Measurements from ENCODE around the gene AGER. TPM values are rescaled to one million over a fixed set of nuclear protein-coding genes. Genes with fewer than 3 reads are reported as not detected.
A peak's percentile ranks its signal among the peaks of the same experiment; 100 is the strongest.

Gene AGER
- polyA plus RNA-seq, 2 of the 4 experiments (the other 2 are of a cell fraction): 1.6 to 2.4 TPM

DNA sequence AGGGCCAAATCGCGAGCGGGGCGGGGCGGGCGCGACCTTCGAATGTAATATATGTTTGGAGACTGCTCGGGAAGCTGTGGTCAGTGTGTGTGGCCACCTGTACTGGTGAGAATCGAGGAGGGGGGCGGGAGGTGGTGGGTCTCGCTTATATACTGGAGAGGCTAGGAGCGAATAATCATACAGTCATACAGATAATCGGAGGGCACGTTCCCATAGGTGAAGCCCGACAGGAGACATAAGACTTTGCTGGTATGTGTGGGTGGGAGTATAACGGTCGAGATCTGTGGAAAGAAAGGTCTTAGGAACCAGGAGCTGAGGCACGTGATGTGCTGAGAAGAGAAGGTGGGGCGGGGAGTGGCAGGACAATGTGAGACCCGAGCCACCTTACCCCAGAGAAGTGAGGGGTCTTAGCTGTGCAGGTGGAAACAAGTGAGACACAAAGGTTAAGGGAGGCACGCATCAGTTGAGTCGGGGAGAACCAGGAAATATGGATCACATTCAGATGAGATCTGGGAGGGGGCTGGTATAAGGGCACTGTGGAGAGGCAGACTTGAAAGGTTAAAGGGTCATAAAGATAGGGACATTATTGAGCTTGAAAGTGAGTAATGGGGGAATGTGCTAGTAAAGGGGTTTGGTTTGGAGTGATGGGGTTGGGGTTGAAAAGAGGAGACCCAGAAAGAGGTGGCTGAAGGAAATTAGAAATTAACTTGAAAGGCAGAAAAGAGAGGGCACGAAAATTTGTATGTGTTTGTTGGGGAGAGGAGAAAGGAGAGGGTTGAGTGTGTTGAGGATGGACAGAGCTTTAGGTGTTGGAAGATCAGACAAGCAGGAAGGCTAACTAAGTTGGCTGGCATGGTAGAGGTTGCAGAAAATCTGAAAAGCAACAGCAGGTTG is 5.3 kb downstream of the AGER start:
- H3K4me2 ChIP-seq: peak overlapping the region; percentile 94
- TF ChIP-seq, protein P1, sequence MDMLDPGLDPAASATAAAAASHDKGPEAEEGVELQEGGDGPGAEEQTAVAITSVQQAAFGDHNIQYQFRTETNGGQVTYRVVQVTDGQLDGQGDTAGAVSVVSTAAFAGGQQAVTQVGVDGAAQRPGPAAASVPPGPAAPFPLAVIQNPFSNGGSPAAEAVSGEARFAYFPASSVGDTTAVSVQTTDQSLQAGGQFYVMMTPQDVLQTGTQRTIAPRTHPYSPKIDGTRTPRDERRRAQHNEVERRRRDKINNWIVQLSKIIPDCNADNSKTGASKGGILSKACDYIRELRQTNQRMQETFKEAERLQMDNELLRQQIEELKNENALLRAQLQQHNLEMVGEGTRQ (IDR thresholded peaks at IDR 0.05): peak; percentile 34; the same call in 1 of the 2 replicates
- no peak for TF ChIP-seq RAD21 (conservative IDR thresholded peaks at IDR 0.05 in 1 of 2, IDR thresholded peaks at IDR 0.05 in 1 of 2)
- H3K4me3 ChIP-seq: peak overlapping the region; percentile 100
- peak overlapping the region; percentile 77 to 99 for H3K27ac ChIP-seq
- ChIA-PET POLR2A (interaction anchor here (1.3 kb wide), 1 partner anchor 17 kb away, joined by 5 read pairs; no protein-coding TSS in a partner anchor), CTCF (interaction anchor here (0.6 to 1.5 kb wide), 5 partner anchors 10 to 95 kb away, joined by 3 to 6 read pairs (median 3); no protein-coding TSS in a partner anchor)
- 6% methylated on average over 13 of the region's 24 CpGs for WGBS (ENCODE audit: missing lambda C conversion rate)
- H3K4me1 ChIP-seq: peaks cover 21% of the 10 kb centered on the region
- no peaks in the 10 kb centered on the region for H3K9me3 ChIP-seq
- DNase-seq (ENCODE audit: low read depth in 1 of 2, low spot score in 1 of 2) (no peak), FAIRE-seq (no peak), ATAC-seq (peak; percentile 2 to 8; a peak in 5 of 6 replicates)

DNA sequence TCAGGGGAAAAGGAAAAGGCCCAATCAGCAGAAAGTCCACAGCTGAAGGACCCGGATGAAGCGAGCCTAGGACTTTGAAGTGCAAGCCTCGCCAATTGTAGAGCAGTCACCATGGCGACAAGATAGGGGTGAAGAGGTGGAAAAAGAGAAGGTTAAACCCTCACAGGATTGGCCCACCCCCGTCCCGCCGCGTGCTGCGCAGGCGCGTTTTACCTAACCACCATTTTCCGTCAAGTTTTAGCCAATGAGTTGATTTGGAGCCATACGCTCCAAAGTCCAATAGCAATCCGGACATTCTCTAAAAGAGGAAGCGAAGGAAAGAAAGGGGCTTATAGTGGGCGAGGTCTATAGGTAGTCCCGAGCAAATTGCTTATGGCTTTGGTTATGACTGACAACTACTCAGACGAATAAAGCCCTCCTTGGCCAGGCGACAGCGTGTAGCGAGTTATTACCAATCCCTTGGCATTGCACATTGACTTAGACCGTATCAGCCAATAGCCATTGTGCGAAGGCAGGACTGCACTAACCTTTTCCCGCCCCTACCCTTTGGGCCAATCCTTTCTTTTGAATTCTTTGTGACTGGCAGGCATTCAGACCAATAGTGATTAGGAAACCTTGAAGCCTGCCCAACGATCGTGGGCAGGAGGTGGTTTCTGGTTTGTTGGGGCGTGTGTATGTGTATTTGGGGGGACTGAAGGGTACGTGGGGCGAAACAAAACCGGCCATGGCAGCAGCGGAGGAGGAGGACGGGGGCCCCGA is 6.1 kb downstream of the AGER start, which contains the start of gene RNF5:
Gene RNF5 (plus strand): TSS at position 618 of the 759 bp plus-strand sequence. CDS start 107 bp downstream, at position 725.
- Histone ChIP-seq H3K27ac (peak within 1 kb of the TSS; percentile 97 to 99), H3K4me1 (peaks cover 20% of the 10 kb centered on the region), H3K4me2 (peak within 1 kb of the TSS; percentile 94), H3K4me3 (peak within 1 kb of the TSS; percentile 100), H3K9me3 (no peaks in the 10 kb centered on the region)
- FAIRE-seq (no peak), ATAC-seq (peak; percentile 79 to 91), DNase-seq (ENCODE audit: low read depth in 1 of 2, low spot score in 1 of 2) (peak; percentile 95 to 100)
- TF ChIP-seq, protein P2, sequence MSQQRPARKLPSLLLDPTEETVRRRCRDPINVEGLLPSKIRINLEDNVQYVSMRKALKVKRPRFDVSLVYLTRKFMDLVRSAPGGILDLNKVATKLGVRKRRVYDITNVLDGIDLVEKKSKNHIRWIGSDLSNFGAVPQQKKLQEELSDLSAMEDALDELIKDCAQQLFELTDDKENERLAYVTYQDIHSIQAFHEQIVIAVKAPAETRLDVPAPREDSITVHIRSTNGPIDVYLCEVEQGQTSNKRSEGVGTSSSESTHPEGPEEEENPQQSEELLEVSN (IDR thresholded peaks at IDR 0.05; ENCODE audit: borderline replicate concordance, low read depth): 0 out of 2 replicates have a peak, but pooled peaks have one; percentile 10
- TF ChIP-seq, protein P3, sequence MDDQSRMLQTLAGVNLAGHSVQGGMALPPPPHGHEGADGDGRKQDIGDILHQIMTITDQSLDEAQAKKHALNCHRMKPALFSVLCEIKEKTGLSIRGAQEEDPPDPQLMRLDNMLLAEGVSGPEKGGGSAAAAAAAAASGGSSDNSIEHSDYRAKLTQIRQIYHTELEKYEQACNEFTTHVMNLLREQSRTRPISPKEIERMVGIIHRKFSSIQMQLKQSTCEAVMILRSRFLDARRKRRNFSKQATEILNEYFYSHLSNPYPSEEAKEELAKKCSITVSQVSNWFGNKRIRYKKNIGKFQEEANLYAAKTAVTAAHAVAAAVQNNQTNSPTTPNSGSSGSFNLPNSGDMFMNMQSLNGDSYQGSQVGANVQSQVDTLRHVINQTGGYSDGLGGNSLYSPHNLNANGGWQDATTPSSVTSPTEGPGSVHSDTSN (IDR thresholded peaks at IDR 0.05): peak; percentile 97
- peak; percentile 21; the same call in 1 of the 2 replicates for TF ChIP-seq RFX5 (IDR thresholded peaks at IDR 0.05)
- no peak for TF ChIP-seq MYC (IDR thresholded peaks at IDR 0.05; ENCODE audit: borderline replicate concordance, low read length)
- TF ChIP-seq MAFK (IDR thresholded peaks at IDR 0.05; ENCODE audit: partially characterized antibody): peak; percentile 100
- no peak for TF ChIP-seq MAZ (IDR thresholded peaks at IDR 0.05; ENCODE audit: borderline replicate concordance, low read depth, low read length)
- ChIA-PET CTCF (interaction anchor here (0.6 to 1.5 kb wide), 5 partner anchors 10 to 60 kb away, joined by 3 to 6 read pairs (median 4); no protein-coding TSS in a partner anchor), POLR2A (interaction anchor here (1.0 to 2.5 kb wide), 6 partner anchors 11 to 63 kb away, joined by 3 to 24 read pairs (median 5); partner anchors contain the start of genes FKBPL and PBX2)
- WGBS (ENCODE audit: missing lambda C conversion rate): 4% methylated on average over 30 of the region's 33 CpGs

DNA sequence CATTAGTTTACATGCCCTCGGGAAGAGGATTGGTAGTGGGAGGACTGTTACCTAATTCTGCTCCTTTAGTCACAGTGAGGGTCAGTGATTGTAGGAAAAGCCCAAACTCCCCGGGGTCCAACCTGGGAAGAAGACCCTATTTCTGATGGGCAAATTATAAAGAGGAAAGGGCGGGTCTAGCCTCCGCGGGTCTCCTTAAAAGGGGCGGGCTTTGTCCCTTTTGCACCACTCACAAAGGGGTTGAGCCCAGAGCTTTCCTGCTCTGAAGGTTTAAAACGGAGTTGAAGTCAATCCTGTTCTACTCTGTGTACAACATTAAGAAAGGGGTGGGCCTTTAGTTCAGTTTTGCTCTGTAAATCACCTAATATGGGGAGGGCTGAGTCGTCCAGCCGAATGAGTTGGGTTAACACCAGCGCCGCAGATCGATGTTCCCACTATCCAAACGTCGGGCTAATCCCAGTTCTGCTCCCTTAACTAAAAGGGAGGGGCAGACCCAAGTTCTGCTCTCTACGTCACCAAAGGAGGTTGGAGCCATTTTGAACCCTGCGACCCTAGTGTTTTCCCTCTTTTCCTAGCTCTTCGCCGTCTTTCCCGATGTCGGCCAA is 6.8 kb downstream of the AGER start:
- DNase-seq (ENCODE audit: low read depth in 1 of 2, low spot score in 1 of 2): no peak
- peak overlapping the region; percentile 100 for H3K4me3 ChIP-seq
- peak; percentile 39 to 49 for ATAC-seq
- no peaks in the 10 kb centered on the region for H3K9me3 ChIP-seq
- FAIRE-seq: no peak
- ChIA-PET POLR2A (interaction anchor here (1.0 to 2.5 kb wide), 6 partner anchors 11 to 63 kb away, joined by 3 to 24 read pairs (median 5); partner anchors contain the start of genes FKBPL and PBX2), CTCF (interaction anchor here (0.6 to 1.4 kb wide), 4 partner anchors 14 to 60 kb away, joined by 3 to 4 read pairs (median 4); no protein-coding TSS in a partner anchor)
- H3K27ac ChIP-seq: peak overlapping the region; percentile 97 to 99
- 1% methylated on average over 20 of the region's 20 CpGs for WGBS (ENCODE audit: missing lambda C conversion rate)
- peak overlapping the region; percentile 93 for H3K4me2 ChIP-seq
- H3K4me1 ChIP-seq: peaks cover 20% of the 10 kb centered on the region
- TF ChIP-seq POLR2AphosphoS2 (conservative IDR thresholded peaks at IDR 0.05; ENCODE audit: low read length) (no peak), JUNB (IDR thresholded peaks at IDR 0.05) (no peak), HOXB13 (CRISPR knock-in tag; IDR thresholded peaks at IDR 0.05; ENCODE audit: low read depth) (no peak), FOSL2 (IDR thresholded peaks at IDR 0.05) (no peak), FOSL2 (CRISPR knock-in tag; IDR thresholded peaks at IDR 0.05) (no peak), MAZ (IDR thresholded peaks at IDR 0.05; ENCODE audit: borderline replicate concordance, low read depth, low read length) (no peak), FOXS1 (CRISPR knock-in tag; IDR thresholded peaks at IDR 0.05) (no peak), RCOR1 (IDR thresholded peaks at IDR 0.05; ENCODE audit: low read depth, low read length) (no peak), FOSB (CRISPR knock-in tag; IDR thresholded peaks at IDR 0.05) (no peak), POLR2A (IDR thresholded peaks at IDR 0.05; ENCODE audit: low read length) (peak; percentile 47), JUN (IDR thresholded peaks at IDR 0.05) (peak in 1 of 2 experiments; percentile 36; a peak in 2 of 5 replicates), ZFP36 (IDR thresholded peaks at IDR 0.05; ENCODE audit: borderline replicate concordance, partially characterized antibody) (no peak), CHD2 (IDR thresholded peaks at IDR 0.05; ENCODE audit: low read length, partially characterized antibody) (no peak), ESRRA (IDR thresholded peaks at IDR 0.05; ENCODE audit: borderline replicate concordance, low read length) (0 out of 2 replicates have a peak, but pooled peaks have one; percentile 15)
- TF ChIP-seq, protein P4, sequence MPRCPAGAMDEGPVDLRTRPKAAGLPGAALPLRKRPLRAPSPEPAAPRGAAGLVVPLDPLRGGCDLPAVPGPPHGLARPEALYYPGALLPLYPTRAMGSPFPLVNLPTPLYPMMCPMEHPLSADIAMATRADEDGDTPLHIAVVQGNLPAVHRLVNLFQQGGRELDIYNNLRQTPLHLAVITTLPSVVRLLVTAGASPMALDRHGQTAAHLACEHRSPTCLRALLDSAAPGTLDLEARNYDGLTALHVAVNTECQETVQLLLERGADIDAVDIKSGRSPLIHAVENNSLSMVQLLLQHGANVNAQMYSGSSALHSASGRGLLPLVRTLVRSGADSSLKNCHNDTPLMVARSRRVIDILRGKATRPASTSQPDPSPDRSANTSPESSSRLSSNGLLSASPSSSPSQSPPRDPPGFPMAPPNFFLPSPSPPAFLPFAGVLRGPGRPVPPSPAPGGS (IDR thresholded peaks at IDR 0.05): 0 out of 3 replicates have a peak, but pooled peaks have one; percentile 33
- TF ChIP-seq, protein P5, sequence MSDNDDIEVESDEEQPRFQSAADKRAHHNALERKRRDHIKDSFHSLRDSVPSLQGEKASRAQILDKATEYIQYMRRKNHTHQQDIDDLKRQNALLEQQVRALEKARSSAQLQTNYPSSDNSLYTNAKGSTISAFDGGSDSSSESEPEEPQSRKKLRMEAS (IDR thresholded peaks at IDR 0.05): peak; percentile 49
- TF ChIP-seq, protein P6, sequence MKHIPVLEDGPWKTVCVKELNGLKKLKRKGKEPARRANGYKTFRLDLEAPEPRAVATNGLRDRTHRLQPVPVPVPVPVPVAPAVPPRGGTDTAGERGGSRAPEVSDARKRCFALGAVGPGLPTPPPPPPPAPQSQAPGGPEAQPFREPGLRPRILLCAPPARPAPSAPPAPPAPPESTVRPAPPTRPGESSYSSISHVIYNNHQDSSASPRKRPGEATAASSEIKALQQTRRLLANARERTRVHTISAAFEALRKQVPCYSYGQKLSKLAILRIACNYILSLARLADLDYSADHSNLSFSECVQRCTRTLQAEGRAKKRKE (CRISPR knock-in tag; IDR thresholded peaks at IDR 0.05; ENCODE audit: low read depth): no peak

Data from A549 (cell line).